SK-N-SH treated with all-trans-retinoic acid at 6 μM for 48 hours (cell line): ENCODE measurements around the gene NUP205.

Experiments used
- ATAC-seq: fragments of 200-7000 bp; cut with Tn5 transposase; 3 replicates; pipeline ENCODE4 v1.9.1; 2020; ENCODE audit warnings: mild to moderate bottlenecking, moderate library complexity
- ARNTL ChIP-seq: fragments of 450-650 bp; formaldehyde crosslinking; IDR thresholded peaks from 2 replicates; pipeline ENCODE4 v1.5.0; 2020; ENCODE audit warnings: low read depth, mild to moderate bottlenecking, moderate library complexity, borderline replicate concordance
- BACH2 ChIP-seq: fragments of 250-450 bp; sonication (Bioruptor Pico); IDR thresholded peaks from 2 replicates; pipeline ENCODE4 v1.9.0; 2021; ENCODE audit warnings: mild to moderate bottlenecking, borderline replicate concordance
- ESRRG ChIP-seq: fragments of 250-450 bp; sonication (Bioruptor Pico); IDR thresholded peaks from 2 replicates; pipeline ENCODE4 v1.6.1; 2021; ENCODE audit warnings: mild to moderate bottlenecking
- ISL1 ChIP-seq: fragments of 250-450 bp; sonication (Bioruptor Pico); IDR thresholded peaks from 2 replicates; pipeline ENCODE4 v2.1.2; 2022; ENCODE audit warnings: mild to moderate bottlenecking, moderate library complexity
- OSR1 ChIP-seq: fragments of 250-450 bp; sonication (Bioruptor Pico); IDR thresholded peaks from 2 replicates; pipeline ENCODE4 v1.8.0; 2022; ENCODE audit warnings: moderate library complexity, mild to moderate bottlenecking, inconsistent platforms
- PATZ1 ChIP-seq: fragments of 250-450 bp; sonication (Bioruptor Pico); IDR thresholded peaks from 2 replicates; pipeline ENCODE4 v1.8.0; 2020; ENCODE audit warnings: mild to moderate bottlenecking, moderate library complexity, borderline replicate concordance
- POU6F1 ChIP-seq: fragments of 250-450 bp; sonication (Bioruptor Pico); IDR thresholded peaks from 2 replicates; pipeline ENCODE4 v1.8.0; 2021; ENCODE audit warnings: low read depth, mild to moderate bottlenecking, moderate library complexity, borderline replicate concordance
- SNAI2 ChIP-seq: fragments of 250-450 bp; sonication (Bioruptor Pico); IDR thresholded peaks from 2 replicates; pipeline ENCODE4 v1.5.0; 2020; ENCODE audit warnings: mild to moderate bottlenecking, moderate library complexity
- TCF4 ChIP-seq: fragments of 250-450 bp; sonication (Bioruptor Pico); IDR thresholded peaks from 2 replicates; pipeline ENCODE4 v1.8.0; 2021; ENCODE audit warnings: mild to moderate bottlenecking, moderate library complexity, borderline replicate concordance
- TSHZ2 ChIP-seq: fragments of 250-450 bp; sonication (Bioruptor Pico); IDR thresholded peaks from 2 replicates; pipeline ENCODE4 v1.5.0; 2020; ENCODE audit warnings: mild to moderate bottlenecking, moderate library complexity
- ZNF70 ChIP-seq: fragments of 450-650 bp; formaldehyde crosslinking; IDR thresholded peaks from 2 replicates; pipeline ENCODE4 v1.5.0; 2020; ENCODE audit warnings: mild to moderate bottlenecking, moderate library complexity
- ZNF8 ChIP-seq: fragments of 450-650 bp; formaldehyde crosslinking; IDR thresholded peaks from 2 replicates; pipeline ENCODE4 v1.5.0; 2020; ENCODE audit warnings: mild to moderate bottlenecking, moderate library complexity

The NUP205 gene

GRCh38 chr7:135553346-135553745 is 4.4 kb upstream of the NUP205 start:
- no peak for TF ChIP-seq POU6F1 (CRISPR knock-in tag)
- no peak for TF ChIP-seq ZNF70 (CRISPR knock-in tag)
- no peak for TF ChIP-seq TSHZ2 (CRISPR knock-in tag)
- TF ChIP-seq SNAI2, result no peak
- no peak for TF ChIP-seq BACH2 (CRISPR knock-in tag)
- TF ChIP-seq PATZ1 (CRISPR knock-in tag), result no peak
- ATAC-seq, result no peak

GRCh38 chr7:135558337-135558767 is 635 bp downstream of the NUP205 start:
- TF ChIP-seq ESRRG (CRISPR knock-in tag) (0 out of 2 replicates have a peak, but pooled peaks have one; percentile 14), ZNF8 (no peak), SNAI2 (0 out of 2 replicates have a peak, but pooled peaks have one; percentile 32)
- TF ChIP-seq, all 23 proteins: peak for 2
- peak; percentile 74 for ATAC-seq

GRCh38 chr7:135558881-135559280 is 1.2 kb downstream of the NUP205 start:
- no peak for TF ChIP-seq TCF4 (CRISPR knock-in tag)
- TF ChIP-seq ARNTL (CRISPR knock-in tag), result no peak
- TF ChIP-seq ISL1 (CRISPR knock-in tag), result no peak
- TF ChIP-seq ESRRG (CRISPR knock-in tag), result no peak
- 0 out of 2 replicates have a peak, but pooled peaks have one; percentile 29 for TF ChIP-seq PATZ1 (CRISPR knock-in tag)
- no peak for ATAC-seq

GRCh38 chr7:135560631-135561030 is 2.9 kb downstream of the NUP205 start:
- TF ChIP-seq SNAI2 (no peak), OSR1 (CRISPR knock-in tag) (no peak), POU6F1 (CRISPR knock-in tag) (no peak), TSHZ2 (CRISPR knock-in tag) (no peak), ZNF8 (no peak)
- ATAC-seq, result no peak
